Tibial nerve (tissue), 4 donors: ENCODE data around the gene SHISA4. TPM values are rescaled to one million over a fixed set of nuclear protein-coding genes. Genes with fewer than 3 reads are reported as not detected.

Experiments used
- DNase-seq, 2 donors: peaks; one replicate each; pipeline ENCODE4 v3.0.0-alpha.2; 2019; ENCODE audit warnings: low spot score in 2 of 2
- H3K27ac ChIP-seq, 4 donors: fragments of 200-600 bp; sonication (generic) in 3 of 4; one replicate each; pipeline ENCODE4 v1.5.1; 2017 to 2019; ENCODE audit warnings: mild to moderate bottlenecking in 1 of 4
- H3K27me3 ChIP-seq, 2 donors: fragments of 200-600 bp; sonication (generic) in 1 of 2; one replicate each; pipeline versions ENCODE4 v1.5.1 to v1.6.0; 2017 to 2019
- H3K36me3 ChIP-seq, 3 donors: fragments of 200-600 bp; sonication (generic); one replicate each; pipeline ENCODE4 v1.5.1; 2018 to 2019
- H3K4me1 ChIP-seq, 4 donors: fragments of 200-600 bp; sonication (generic) in 3 of 4; one replicate each; pipeline ENCODE4 v1.5.1; 2017 to 2019
- H3K4me3 ChIP-seq, 4 donors: fragments of 200-600 bp; sonication (generic) in 3 of 4; one replicate each; pipeline ENCODE4 v1.5.1; 2017 to 2019; ENCODE audit warnings: mild to moderate bottlenecking in 1 of 4, moderate library complexity in 1 of 4
- H3K9me3 ChIP-seq, 4 donors: fragments of 200-600 bp; sonication (generic) in 3 of 4; one replicate each; pipeline ENCODE4 v1.5.1; 2017 to 2019
- CTCF ChIP-seq, 5 experiments: fragments of 200-600 bp in 3 of 5; fragments of 450-650 bp in 2 of 5; sonication (generic) in 3 of 5; IDR thresholded peaks; one replicate each; pipeline ENCODE4 v1.5.1; 2016 to 2019; ENCODE audit warnings: antibody characterized with exemption in 5 of 5, mild to moderate bottlenecking in 3 of 5, moderate library complexity in 2 of 5
- EP300 ChIP-seq, 2 donors: sonication (generic); formaldehyde crosslinking; IDR thresholded peaks; one replicate each; pipeline ENCODE4 v1.6.1; 2017; ENCODE audit warnings: antibody characterized with exemption in 2 of 2, mild to moderate bottlenecking in 1 of 2
- POLR2A ChIP-seq, 2 donors: fragments of 450-650 bp; IDR thresholded peaks; one replicate each; pipeline ENCODE4 v1.6.1; 2017; ENCODE audit warnings: antibody characterized with exemption in 2 of 2, mild to moderate bottlenecking in 2 of 2, moderate library complexity in 2 of 2
- WGBS, 2 donors: methylation state at CpG; one replicate each; pipeline ENCODE4 v1.1.5; 2018; 5-methylcytosine and 5-hydroxymethylcytosine counted together
- total RNA-seq, 4 donors: library from RNA; depleted of rRNA; stranded (reverse); fragments of >200 nt; gene quantifications; one replicate each; pipeline ENCODE4 v1.1.0, GENCODE V29; 2016

Gene SHISA4
- total RNA-seq, 4 donors from 2014 or later = 42.6 to 76.6 (median 66.4) TPM

- Histone ChIP-seq H3K4me1 (peaks cover 0 to 68% (median 4%) of the 10 kb centered on the region in 4 donors), H3K27me3 (no peaks in the 10 kb centered on the region), H3K4me3 (no peak overlapping the region), H3K27ac (peak overlapping the region in 2 of 4 donors; percentile 52 to 82), H3K9me3 (no peaks in the 10 kb centered on the region), H3K36me3 (peaks cover 0 to 56% (median 0%) of the 10 kb centered on the region in 3 donors)
- no peak for DNase-seq
- WGBS, 2 donors = 66 to 67% methylated on average over 5 of the region's 5 CpGs
- TF ChIP-seq CTCF (IDR thresholded peaks at IDR 0.05) (no peak), POLR2A (IDR thresholded peaks at IDR 0.05) (no peak)
Measured at GRCh38 chr1:201894343-201895119, 5.8 kb downstream of the SHISA4 start.

GRCh38 chr1:201895120-201895665 lies 6.5 kb downstream of the SHISA4 start:
- 79 to 87% methylated on average over 6 to 7 of the region's 7 CpGs for WGBS, 2 donors
- DNase-seq = no peak
- Histone ChIP-seq H3K27ac (peak overlapping the region in 2 of 4 donors; percentile 22 to 82), H3K9me3 (no peaks in the 10 kb centered on the region), H3K36me3 (peaks cover 0 to 62% (median 0%) of the 10 kb centered on the region in 3 donors), H3K27me3 (no peaks in the 10 kb centered on the region), H3K4me3 (no peak overlapping the region), H3K4me1 (peaks cover 0 to 68% (median under 1%) of the 10 kb centered on the region in 4 donors)
- no peak for TF ChIP-seq POLR2A (IDR thresholded peaks at IDR 0.05)
- TF ChIP-seq CTCF (IDR thresholded peaks at IDR 0.05) = no peak
- TF ChIP-seq EP300 (IDR thresholded peaks at IDR 0.05) = no peak

- TF ChIP-seq CTCF (IDR thresholded peaks at IDR 0.05) (peak; percentile 87 to 98 (median 91)), POLR2A (IDR thresholded peaks at IDR 0.05) (peak in 1 of 2 donors; percentile 38), EP300 (IDR thresholded peaks at IDR 0.05) (peak in 1 of 2 donors; percentile 88)
- peak; percentile 83 to 91 for DNase-seq
- 11 to 16% methylated on average over 10 of the region's 10 CpGs for WGBS, 2 donors
- Histone ChIP-seq H3K27me3 (no peaks in the 10 kb centered on the region), H3K4me3 (no peak overlapping the region), H3K4me1 (peaks cover 0 to 68% (median 0%) of the 10 kb centered on the region in 4 donors), H3K9me3 (no peaks in the 10 kb centered on the region), H3K27ac (peak overlapping the region; percentile 40 to 82 (median 63)), H3K36me3 (peaks cover 0 to 59% (median 0%) of the 10 kb centered on the region in 3 donors)
Measured at GRCh38 chr1:201895913-201896807, 7.5 kb downstream of the SHISA4 start.

- no peak overlapping the region for H3K4me3 ChIP-seq
- TF ChIP-seq POLR2A (IDR thresholded peaks at IDR 0.05) (no peak), CTCF (IDR thresholded peaks at IDR 0.05) (no peak), EP300 (IDR thresholded peaks at IDR 0.05) (peak in 1 of 2 donors; percentile 13)
- H3K9me3 ChIP-seq = no peaks in the 10 kb centered on the region
- DNase-seq = no peak
- H3K27me3 ChIP-seq = no peaks in the 10 kb centered on the region
- 42 to 45% methylated on average over 1 to 2 of the region's 2 CpGs for WGBS, 2 donors
- peaks cover 0 to 51% (median 0%) of the 10 kb centered on the region in 3 donors for H3K36me3 ChIP-seq
- H3K4me1 ChIP-seq = peaks cover 0 to 68% (median 2%) of the 10 kb centered on the region in 4 donors
- peak overlapping the region in 3 of 4 donors; percentile 57 to 82 (median 69) for H3K27ac ChIP-seq
Measured at GRCh38 chr1:201896951-201897391, 8.3 kb downstream of the SHISA4 start.
